CD1c-positive myeloid dendritic cell (primary cell): Measurements from ENCODE around the gene PHLDB3.

ENCODE experiments used
- DNase-seq: peaks from one replicate; pipeline ENCODE4 v3.0.0-alpha.2; 2016; ENCODE audit errors: extremely low spot score

The PHLDB3 gene

DNA sequence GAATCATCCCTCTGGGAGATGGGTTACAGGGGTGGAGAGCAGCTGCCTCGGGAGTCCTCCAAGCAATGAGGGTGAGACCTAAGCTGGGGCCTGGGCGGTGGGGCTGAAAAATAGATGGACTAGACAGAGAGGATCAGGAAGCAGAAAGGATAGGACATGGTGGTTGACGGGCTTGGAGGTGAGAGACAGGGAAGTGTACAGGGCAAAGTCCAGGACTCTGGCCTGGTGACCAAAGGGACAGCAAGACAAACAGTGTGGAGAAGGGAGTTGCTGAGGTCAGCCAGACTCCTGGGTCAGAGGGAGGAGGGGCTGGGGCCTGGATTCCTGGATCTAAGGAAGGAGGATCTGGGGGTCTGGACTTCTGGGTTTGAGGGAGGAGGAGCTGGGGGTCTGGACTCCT lies 5.5 kb downstream of the PHLDB3 start:
- DNase-seq, result no peak

DNA sequence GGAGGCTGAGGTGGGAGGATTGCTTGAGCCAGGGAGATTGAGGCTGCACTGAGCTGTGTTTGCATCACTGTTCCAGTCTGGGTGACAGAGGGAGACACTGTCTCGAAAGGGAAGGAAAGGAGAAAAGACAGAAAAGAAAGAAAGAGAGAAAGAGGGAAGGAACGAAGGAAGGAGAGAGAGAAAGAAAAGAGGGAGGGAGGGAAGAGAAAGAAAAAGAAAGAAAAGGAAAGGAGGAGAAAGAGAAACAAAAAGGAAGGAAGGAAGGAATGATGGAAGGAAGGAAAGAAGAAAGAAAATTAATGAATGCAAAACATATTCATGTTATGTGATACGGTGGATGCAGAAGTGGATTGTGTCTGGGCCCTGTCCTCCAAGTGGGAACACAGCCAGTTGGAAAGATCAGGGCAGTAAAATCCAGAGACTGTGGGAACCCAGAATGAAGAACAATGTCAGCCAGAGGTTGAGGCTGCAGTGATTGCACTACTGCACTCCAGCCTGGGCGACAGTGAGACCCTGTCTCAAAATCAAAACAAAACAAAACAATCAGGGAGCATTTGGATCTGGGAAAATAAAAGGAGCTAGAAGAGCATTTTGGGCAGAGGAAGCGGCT lies 6.2 kb downstream of the PHLDB3 start:
- DNase-seq, result no peak

- DNase-seq, result no peak
Observed at GRCh38 chr19:43496960-43497359, 7.6 kb downstream of the PHLDB3 start.

DNA sequence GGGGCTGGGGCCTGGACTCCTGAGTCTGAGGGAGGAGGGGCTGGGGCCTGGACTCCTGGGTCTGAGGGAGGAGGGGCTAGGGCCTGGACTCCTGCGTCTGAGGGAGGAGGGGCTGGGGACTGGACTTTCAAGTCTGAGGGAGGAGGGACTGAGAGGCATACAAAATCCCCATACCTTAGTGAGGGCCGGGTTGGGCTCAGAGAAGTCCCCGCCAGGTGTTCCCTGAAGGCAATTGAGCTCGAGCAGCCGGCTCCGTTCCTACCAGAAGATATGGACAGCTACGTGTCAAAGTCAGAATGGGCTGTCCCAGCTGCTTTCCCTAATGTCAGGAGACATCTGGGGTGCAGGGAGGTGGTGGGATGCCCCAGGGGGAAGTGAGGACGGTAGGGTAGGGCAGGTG lies 9.5 kb downstream of the PHLDB3 start:
- DNase-seq, result no peak

- DNase-seq, result no peak
Observed at GRCh38 chr19:43490759-43491158, 13.8 kb downstream of the PHLDB3 start.

- no peak for DNase-seq
Observed at GRCh38 chr19:43489979-43490599, 14.5 kb downstream of the PHLDB3 start.

DNA sequence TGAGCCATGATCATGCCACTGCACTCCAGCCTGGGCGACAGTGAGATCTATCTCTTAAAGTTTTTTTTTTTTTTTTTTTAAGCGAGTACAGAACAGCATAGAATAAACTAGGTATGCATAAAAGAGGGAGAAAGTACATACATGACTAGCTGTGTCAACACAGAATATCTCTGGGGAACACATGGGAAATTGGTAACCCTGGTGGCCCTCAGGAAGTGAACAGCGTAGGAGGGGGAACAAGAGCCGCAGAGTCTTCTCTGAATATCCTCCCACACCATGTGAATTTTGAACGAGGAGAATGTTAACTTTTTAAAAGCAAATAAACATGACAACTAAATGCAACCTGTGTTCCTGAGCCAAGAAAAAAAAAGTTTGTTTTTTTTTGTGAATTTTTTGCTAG lies 15.2 kb downstream of the PHLDB3 start:
- peak; percentile 79 for DNase-seq

GRCh38 chr19:43488179-43488578 lies 16.4 kb downstream of the PHLDB3 start:
- no peak for DNase-seq

GRCh38 chr19:43486412-43486811 lies 18.1 kb downstream of the PHLDB3 start:
- DNase-seq, result no peak

DNA sequence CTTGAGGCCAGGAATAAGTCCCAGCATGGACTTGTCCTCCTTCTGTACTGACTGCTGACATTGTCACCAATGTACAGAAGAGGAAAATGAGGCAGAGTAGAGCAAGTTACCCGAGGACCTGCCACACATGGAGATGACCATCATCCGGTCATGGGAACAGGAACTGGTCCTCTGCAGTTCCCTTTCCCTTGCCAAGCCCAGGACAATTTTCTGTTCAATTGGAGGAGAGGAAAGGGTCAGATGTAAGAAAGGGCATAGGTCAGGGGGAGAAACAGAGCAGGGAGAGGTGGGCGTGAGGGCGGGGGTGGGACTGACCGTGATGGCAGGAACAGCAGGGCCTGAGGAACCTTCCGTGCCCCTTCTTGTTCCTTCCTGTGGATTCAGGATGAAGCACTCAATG lies 18.6 kb downstream of the PHLDB3 start:
- peak; percentile 48 for DNase-seq

- DNase-seq, result no peak
Observed at GRCh38 chr19:43483281-43483680, 21.3 kb downstream of the PHLDB3 start.

DNA sequence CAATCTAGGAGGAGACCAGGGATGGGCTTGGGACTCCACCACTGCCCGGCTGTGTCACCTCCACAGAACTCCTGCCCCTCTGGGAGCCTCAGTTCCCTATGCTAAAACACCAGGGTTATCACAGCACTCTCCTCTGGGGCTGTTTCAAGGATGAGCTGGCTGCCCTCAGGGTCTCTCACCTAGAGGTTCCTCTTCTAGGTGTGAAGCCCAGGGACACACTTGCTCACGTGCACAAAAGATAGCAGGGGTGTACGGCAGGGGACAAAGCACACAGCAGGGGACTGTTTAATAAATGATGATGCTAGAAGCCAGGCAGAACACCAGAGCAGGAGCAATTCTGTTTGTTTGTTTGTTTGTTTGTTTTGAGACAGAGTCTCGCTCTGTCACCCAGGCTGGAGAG lies 22.4 kb downstream of the PHLDB3 start:
- DNase-seq, result no peak

DNA sequence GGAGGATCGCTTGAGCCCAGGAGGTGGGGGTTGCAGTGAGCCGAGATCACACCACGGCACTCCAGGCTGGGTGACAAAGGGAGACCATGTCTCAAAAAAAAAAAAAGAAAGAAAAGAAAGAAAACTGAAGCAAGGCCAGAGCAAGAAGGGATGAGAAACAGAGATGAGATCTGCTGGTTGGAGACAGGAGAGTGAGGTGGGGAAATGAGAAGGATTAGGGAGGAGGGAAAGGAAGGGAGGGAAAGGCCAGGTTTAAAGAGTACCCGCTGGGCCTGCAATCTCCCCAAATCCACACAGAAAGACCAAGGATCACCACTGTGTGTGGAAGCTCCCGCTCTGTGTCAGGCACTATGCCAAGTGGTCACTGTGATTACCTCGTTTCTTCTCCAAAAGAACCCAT lies 22.8 kb downstream of the PHLDB3 start:
- DNase-seq, result no peak

DNA sequence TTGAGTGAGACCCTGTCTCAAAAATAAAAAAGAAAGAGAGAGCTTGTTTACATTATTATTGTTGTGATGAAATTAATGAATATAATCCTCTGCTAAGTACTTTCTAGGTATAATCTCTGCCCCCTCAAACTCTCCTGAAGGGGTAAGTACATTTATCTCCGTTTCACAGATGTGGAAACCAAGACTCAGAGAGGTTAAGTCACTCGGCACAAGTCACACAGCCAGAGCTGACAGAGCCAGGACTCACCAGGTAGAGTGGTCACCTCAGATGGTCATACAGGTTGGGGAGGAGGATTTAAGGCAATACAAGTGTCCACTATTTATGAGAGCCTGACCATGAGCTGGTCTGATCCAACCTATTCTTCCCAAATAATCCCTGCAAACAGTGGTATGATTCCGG lies 24.0 kb downstream of the PHLDB3 start:
- no peak for DNase-seq

DNA sequence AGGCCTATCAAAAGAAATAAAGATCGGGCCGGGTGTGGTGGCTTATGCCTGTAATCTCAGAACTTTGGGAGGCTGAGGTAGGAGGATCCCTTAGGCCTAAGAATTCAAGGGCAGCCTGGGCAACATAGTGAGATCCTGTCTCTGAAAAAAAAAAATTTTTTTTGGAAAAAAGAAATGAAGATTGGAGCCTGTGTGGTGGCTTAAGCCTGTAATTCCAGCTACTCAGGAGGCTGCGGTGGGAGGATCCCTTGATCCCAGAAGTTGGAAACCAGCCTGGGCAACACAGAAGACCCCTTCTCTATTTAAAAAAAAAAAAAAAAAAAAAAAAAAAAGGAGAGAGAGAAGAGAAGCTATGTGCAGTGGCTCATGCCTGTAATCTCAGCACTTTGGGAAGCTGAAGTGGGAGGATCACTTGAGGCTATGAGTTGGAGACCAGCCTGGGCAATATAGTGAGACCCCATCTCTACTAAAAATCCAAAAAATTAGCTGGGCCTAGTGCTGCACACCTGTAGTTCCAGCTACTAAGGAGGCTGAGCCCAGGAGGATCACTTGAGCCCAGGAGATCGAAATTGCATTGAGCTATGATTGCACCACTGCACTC lies 24.5 kb downstream of the PHLDB3 start:
- DNase-seq, result no peak

- DNase-seq, result no peak
Observed at GRCh38 chr19:43479226-43479625, 25.3 kb downstream of the PHLDB3 start.

GRCh38 chr19:43478323-43478722 lies 26.2 kb downstream of the PHLDB3 start:
- DNase-seq, result no peak

DNA sequence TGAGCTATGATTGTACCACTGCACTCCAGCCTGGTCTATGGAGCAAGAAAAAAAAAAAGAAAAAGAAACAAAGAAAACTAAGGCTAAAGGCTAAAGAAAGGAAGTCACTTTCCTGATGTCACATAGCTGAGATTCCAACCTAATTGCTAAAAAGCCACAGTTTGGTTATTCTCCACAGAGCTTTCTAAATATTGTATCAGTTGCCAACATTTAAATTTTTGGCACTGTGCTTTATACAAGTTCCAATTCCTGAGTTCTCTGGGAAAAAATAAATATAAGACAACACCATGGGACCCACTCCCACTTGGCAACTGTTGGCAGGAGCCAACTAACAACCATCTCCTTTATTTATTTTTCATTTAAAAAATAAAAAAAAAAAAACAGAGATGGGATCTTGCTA lies 27.9 kb downstream of the PHLDB3 start:
- no peak for DNase-seq

- DNase-seq, result peak; percentile 97
Observed at GRCh38 chr19:43474986-43475705, 29.4 kb downstream of the PHLDB3 start.

DNA sequence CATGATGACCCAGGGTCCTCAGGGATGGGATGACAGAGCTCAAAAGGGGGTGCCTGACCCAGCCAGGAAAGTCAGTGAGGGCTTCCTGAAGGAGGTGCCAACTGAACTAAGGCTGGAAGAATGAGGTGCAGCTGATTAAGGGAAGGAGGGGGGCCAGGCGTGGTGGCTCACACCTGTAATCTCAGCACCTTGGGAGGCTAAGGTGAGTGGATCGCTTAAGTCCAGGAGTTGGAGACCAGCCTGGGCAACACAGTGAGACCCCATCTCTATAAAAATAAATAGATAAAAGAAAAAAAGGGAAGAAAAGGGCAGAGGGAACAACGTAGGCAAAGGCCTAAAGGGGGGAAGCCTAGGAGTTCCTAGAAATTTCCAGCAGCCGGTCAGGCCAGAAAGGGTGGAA lies 30.1 kb downstream of the PHLDB3 start:
- no peak for DNase-seq

DNA sequence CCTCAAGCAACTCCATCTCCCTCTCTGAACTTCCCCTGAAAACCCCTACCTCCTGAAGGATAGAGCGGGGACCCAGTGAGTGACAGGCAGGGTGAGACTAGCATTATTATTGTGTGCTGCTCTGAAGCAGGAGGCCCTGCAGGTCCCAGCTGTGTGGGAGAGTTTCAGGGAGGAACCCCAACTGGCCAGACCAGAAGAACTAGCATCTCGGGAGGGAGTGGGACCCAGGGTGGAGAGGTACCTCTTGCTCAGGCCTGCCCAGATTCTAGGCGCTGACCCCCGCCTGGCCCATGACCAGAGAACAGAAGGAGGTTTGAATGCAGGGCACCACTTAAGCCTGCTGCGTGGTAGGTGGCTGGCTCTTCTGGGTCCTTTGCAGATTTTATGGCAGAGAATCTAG lies 33.5 kb downstream of the PHLDB3 start:
- DNase-seq, result no peak

GRCh38 chr19:43470288-43470687 lies 34.3 kb downstream of the PHLDB3 start:
- no peak for DNase-seq

DNA sequence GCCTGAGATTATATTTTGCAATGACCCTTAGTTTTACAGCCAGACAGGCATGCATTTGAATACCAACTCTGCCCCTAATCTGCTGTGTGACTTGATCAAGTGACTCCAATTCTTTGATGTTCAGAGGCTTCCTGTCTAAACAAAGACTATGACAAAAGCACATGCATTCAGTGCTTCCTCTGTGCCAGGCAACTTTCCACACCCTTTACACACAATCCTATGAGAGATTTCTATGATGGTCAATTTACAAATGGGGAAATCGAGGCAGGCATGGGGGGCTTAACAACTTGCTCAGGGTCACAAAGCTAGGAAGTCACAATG lies 35.4 kb downstream of the PHLDB3 start:
- DNase-seq, result no peak
